ENCODE data around the gene GPC2.

DNA sequence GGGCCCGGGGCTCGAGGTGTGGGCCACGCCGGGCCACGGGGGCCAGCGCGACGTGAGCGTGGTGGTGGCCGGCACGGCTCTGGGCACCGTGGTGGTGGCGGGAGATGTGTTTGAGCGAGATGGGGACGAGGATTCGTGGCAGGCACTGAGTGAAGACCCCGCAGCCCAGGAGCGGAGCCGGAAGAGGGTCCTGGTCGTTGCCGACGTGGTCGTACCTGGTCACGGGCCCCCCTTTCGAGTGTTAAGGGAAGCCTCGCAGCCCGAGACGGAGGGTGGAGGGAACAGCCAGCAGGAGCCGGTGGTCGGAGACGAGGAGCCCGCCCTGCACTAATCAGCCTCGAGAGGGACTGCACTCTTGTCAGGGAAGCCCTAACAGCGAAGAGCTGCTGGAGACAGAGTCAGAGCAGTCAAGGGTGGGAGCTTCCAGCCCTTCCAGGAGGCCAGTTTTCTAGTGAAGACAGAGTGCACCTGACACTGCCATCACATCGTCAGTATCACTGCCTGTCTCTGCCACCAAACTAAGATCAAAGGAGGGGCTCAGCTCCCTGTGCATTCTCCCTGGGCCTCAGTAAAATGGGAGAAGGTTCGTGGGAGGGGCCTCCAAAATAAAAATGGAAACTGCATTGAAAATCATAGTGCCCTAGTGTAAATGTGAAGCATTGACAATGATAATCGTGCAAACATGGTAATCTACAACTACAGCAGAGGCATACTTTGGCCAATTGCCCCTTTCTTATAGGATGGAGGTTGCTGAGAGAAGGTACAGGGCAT, 49.1 kb downstream of the GPC2 start:
- no peak for TF ChIP-seq EZH2 (IDR thresholded peaks at IDR 0.05; ENCODE audit: insufficient read depth, poor library complexity, severe bottlenecking)
- TF ChIP-seq EZH2phosphoT487 (IDR thresholded peaks at IDR 0.05; ENCODE audit: insufficient read depth, low read depth), result no peak

Data from GM23248 (cell line).